OCI-LY1 (cell line): ENCODE data around the gene BTNL9.

Source experiments
- H2AFZ ChIP-seq: fragments of 200-600 bp; sonication (generic), shearing (Covaris generic); 2 replicates; pipeline ENCODE4 v1.6.0; 2014; ENCODE audit warnings: antibody characterized with exemption, mild to moderate bottlenecking, low read length
- H3F3A ChIP-seq: fragments of 200-600 bp; sonication (generic), shearing (Covaris generic); 2 replicates; pipeline ENCODE4 v1.6.0; 2014; ENCODE audit warnings: mild to moderate bottlenecking, antibody characterized with exemption, low read length, moderate library complexity; ENCODE audit not compliant: insufficient read depth
- H3K27ac ChIP-seq: fragments of 200-600 bp; sonication (generic); 2 replicates; pipeline ENCODE4 v1.5.1; 2014; ENCODE audit warnings: low read length, mixed run types, mild to moderate bottlenecking, low read depth; ENCODE audit not compliant: poor library complexity, severe bottlenecking
- H3K27me3 ChIP-seq: fragments of 200-600 bp; sonication (generic); 2 replicates; pipeline ENCODE4 v1.6.0; 2014; ENCODE audit warnings: antibody characterized with exemption, mild to moderate bottlenecking, low read length, moderate library complexity; ENCODE audit not compliant: insufficient read depth
- H3K36me3 ChIP-seq: fragments of 200-600 bp; sonication (generic); 2 replicates; pipeline ENCODE4 v1.6.1; 2014; ENCODE audit warnings: mild to moderate bottlenecking, antibody characterized with exemption, low read length, moderate library complexity, mixed read lengths; ENCODE audit not compliant: insufficient read depth
- H3K4me1 ChIP-seq: fragments of 200-600 bp; sonication (generic); 2 replicates; pipeline ENCODE4 v1.5.1; 2014; ENCODE audit warnings: mild to moderate bottlenecking, low read length, moderate library complexity; ENCODE audit not compliant: insufficient read depth, severe bottlenecking
- H3K4me2 ChIP-seq: fragments of 200-600 bp; sonication (generic), shearing (Covaris generic); 2 replicates; pipeline ENCODE4 v1.6.1; 2014; ENCODE audit warnings: low read length
- H3K4me3 ChIP-seq: fragments of 200-600 bp; sonication (generic); 2 replicates; pipeline ENCODE4 v1.5.1; 2014; ENCODE audit warnings: low read length, low read depth, mild to moderate bottlenecking, mixed read lengths; ENCODE audit not compliant: poor library complexity, severe bottlenecking
- H3K79me2 ChIP-seq: fragments of 200-600 bp; shearing (Covaris generic); 2 replicates; pipeline ENCODE4 v1.6.1; 2016; ENCODE audit warnings: mixed run types, low read length, mixed read lengths; ENCODE audit not compliant: insufficient read depth
- H3K9ac ChIP-seq: fragments of 200-600 bp; sonication (generic), shearing (Covaris generic); 2 replicates; pipeline ENCODE4 v1.6.1; 2014; ENCODE audit warnings: mild to moderate bottlenecking, low read length, mixed read lengths
- H3K9me2 ChIP-seq: fragments of 200-600 bp; sonication (generic), shearing (Covaris generic); 2 replicates; pipeline ENCODE4 v1.6.1; 2014; ENCODE audit warnings: low read depth, mild to moderate bottlenecking, low read length, mixed read lengths
- H3K9me3 ChIP-seq: fragments of 200-600 bp; shearing (Covaris generic); 2 replicates; pipeline ENCODE4 v1.6.1; 2014; ENCODE audit warnings: low read length, mixed read lengths
- H4K20me1 ChIP-seq: fragments of 200-600 bp; sonication (generic), shearing (Covaris generic); 2 replicates; pipeline ENCODE4 v1.6.0; 2016; ENCODE audit warnings: mild to moderate bottlenecking, low read length; ENCODE audit not compliant: insufficient read depth
- CTCF ChIP-seq: fragments of 200-600 bp; sonication (generic), shearing (Covaris generic); IDR thresholded peaks from 2 replicates; pipeline ENCODE4 v1.5.1; 2017; ENCODE audit warnings: mild to moderate bottlenecking, antibody characterized with exemption, low read length, moderate library complexity, mixed read lengths
- EZH2 ChIP-seq: fragments of 200-600 bp; sonication (generic), shearing (Covaris generic); IDR thresholded peaks from 2 replicates; pipeline ENCODE4 v1.8.0; 2017; ENCODE audit warnings: borderline replicate concordance, mixed run types, mild to moderate bottlenecking, antibody characterized with exemption, low read length, moderate library complexity, mixed read lengths

The BTNL9 gene

GRCh38 chr5:181042722-181043121 is 2.7 kb downstream of the BTNL9 start:
- Histone ChIP-seq H2AFZ (no peak overlapping the region), H4K20me1 (no peaks in the 10 kb centered on the region), H3K36me3 (no peaks in the 10 kb centered on the region), H3K9ac (no peak overlapping the region), H3K4me1 (peaks cover 44% of the 10 kb centered on the region), H3F3A (no peaks in the 10 kb centered on the region), H3K4me3 (no peak overlapping the region), H3K9me3 (no peaks in the 10 kb centered on the region), H3K9me2 (no peaks in the 10 kb centered on the region), H3K27ac (no peak overlapping the region), H3K4me2 (no peak overlapping the region), H3K27me3 (no peaks in the 10 kb centered on the region; the same call in 1 of the 2 replicates), H3K79me2 (no peaks in the 10 kb centered on the region)
- TF ChIP-seq EZH2 (no peak), CTCF (no peak)

- Histone ChIP-seq H3K9ac (no peak overlapping the region; the same call in 1 of the 2 replicates), H2AFZ (no peak overlapping the region), H3K36me3 (no peaks in the 10 kb centered on the region), H3K4me3 (peak overlapping the region; percentile 37), H3K4me2 (peak overlapping the region; percentile 55; the same call in 1 of the 2 replicates), H3K9me2 (no peaks in the 10 kb centered on the region), H3K9me3 (no peaks in the 10 kb centered on the region), H3K4me1 (peaks cover 51% of the 10 kb centered on the region), H3K27ac (peak overlapping the region; percentile 75), H3F3A (no peaks in the 10 kb centered on the region), H3K27me3 (no peaks in the 10 kb centered on the region; the same call in 1 of the 2 replicates), H3K79me2 (no peaks in the 10 kb centered on the region), H4K20me1 (no peaks in the 10 kb centered on the region)
- TF ChIP-seq EZH2 = no peak
- peak; percentile 31; the same call in 1 of the 2 replicates for TF ChIP-seq CTCF
Measured at GRCh38 chr5:181043285-181044092, 3.4 kb downstream of the BTNL9 start.

GRCh38 chr5:181044093-181044599 is 4.1 kb downstream of the BTNL9 start:
- H3K9me2 ChIP-seq = no peaks in the 10 kb centered on the region
- H3K27ac ChIP-seq = peak overlapping the region; percentile 75
- no peaks in the 10 kb centered on the region for H3F3A ChIP-seq
- H3K4me3 ChIP-seq = peak overlapping the region; percentile 37
- TF ChIP-seq EZH2 (no peak), CTCF (no peak)
- no peaks in the 10 kb centered on the region for H4K20me1 ChIP-seq
- H3K9me3 ChIP-seq = no peaks in the 10 kb centered on the region
- no peaks in the 10 kb centered on the region for H3K36me3 ChIP-seq
- no peak overlapping the region; the same call in 1 of the 2 replicates for H3K9ac ChIP-seq
- no peaks in the 10 kb centered on the region for H3K27me3 ChIP-seq
- H2AFZ ChIP-seq = no peak overlapping the region
- H3K79me2 ChIP-seq = no peaks in the 10 kb centered on the region
- peak overlapping the region; percentile 55; the same call in 1 of the 2 replicates for H3K4me2 ChIP-seq
- peaks cover 54% of the 10 kb centered on the region for H3K4me1 ChIP-seq
